CD4-positive, alpha-beta memory T cell (primary cell): Measurements from ENCODE around the gene OSR1. TPM values are rescaled to one million over a fixed set of nuclear protein-coding genes. Genes with fewer than 3 reads are reported as not detected.

Experiments used
- CTCF ChIA-PET: fragments of 350-600 bp; sonication (Branson Sonifier 250); formaldehyde crosslinking; loops from one replicate; lab custom pipeline; 2021; ENCODE audit warnings: inconsistent platforms; ENCODE audit not compliant: partially characterized antibody; lab: Charles Lee
- POLR2A ChIA-PET: fragments of 350-600 bp; sonication (Branson Sonifier 250); formaldehyde crosslinking; loops from one replicate; lab custom pipeline; 2021; ENCODE audit not compliant: partially characterized antibody; lab: Charles Lee
- DNase-seq, 5 donors: peaks; one replicate each; pipeline versions ENCODE4 v3.0.0 to v3.0.0-alpha.2; 2020 to 2022; ENCODE audit warnings: mixed read lengths in 1 of 5
- H3K27ac ChIP-seq: one replicate; pipeline ENCODE4 v1.7.0; 2013; ENCODE audit warnings: low read depth, low read length
- H3K27me3 ChIP-seq: 2 replicates; pipeline ENCODE4 v1.7.0; 2013; ENCODE audit warnings: mild to moderate bottlenecking, low read length, moderate library complexity; ENCODE audit not compliant: insufficient read depth
- H3K36me3 ChIP-seq: 2 replicates; pipeline ENCODE4 v1.7.0; 2013; ENCODE audit warnings: mild to moderate bottlenecking, low read length, moderate library complexity; ENCODE audit not compliant: insufficient read depth
- H3K4me1 ChIP-seq: 2 replicates; pipeline ENCODE4 v1.7.0; 2013; ENCODE audit warnings: mild to moderate bottlenecking, low read length, moderate library complexity; ENCODE audit not compliant: insufficient read depth
- H3K4me3 ChIP-seq, 2 donors: one replicate each; pipeline ENCODE4 v1.7.0; 2013; ENCODE audit warnings: low read length in 2 of 2, mild to moderate bottlenecking in 1 of 2
- H3K9me3 ChIP-seq, 2 donors: one replicate each; pipeline ENCODE4 v1.7.0; 2013; ENCODE audit warnings: low read length in 2 of 2, control low read depth in 1 of 2; ENCODE audit not compliant: control insufficient read depth in 1 of 2
- H3K27ac Mint-ChIP-seq, 7 donors: one replicate each; pipeline ENCODE4 v1.8.0; 2020 to 2021; ENCODE audit warnings: mixed read lengths in 7 of 7, mild to moderate bottlenecking in 6 of 7, inconsistent platforms in 3 of 7, moderate library complexity in 3 of 7
- H3K27me3 Mint-ChIP-seq, 2 donors: one replicate each; pipeline ENCODE4 v1.8.0; 2020 to 2021; ENCODE audit warnings: mixed read lengths in 2 of 2
- H3K36me3 Mint-ChIP-seq, 2 donors: one replicate each; pipeline ENCODE4 v1.8.0; 2020 to 2021; ENCODE audit warnings: mixed read lengths in 2 of 2, inconsistent platforms in 1 of 2, mild to moderate bottlenecking in 1 of 2
- H3K4me1 Mint-ChIP-seq, 4 donors: one replicate each; pipeline ENCODE4 v1.8.0; 2020 to 2021; ENCODE audit warnings: mixed read lengths in 4 of 4, mild to moderate bottlenecking in 1 of 4
- H3K4me3 Mint-ChIP-seq, 8 donors: one replicate each; pipeline ENCODE4 v1.8.0; 2020 to 2021; ENCODE audit warnings: mixed read lengths in 8 of 8, mild to moderate bottlenecking in 7 of 8, moderate library complexity in 6 of 8, inconsistent platforms in 3 of 8
- H3K9me3 Mint-ChIP-seq, 8 donors: one replicate each; pipeline ENCODE4 v1.8.0; 2020 to 2021; ENCODE audit warnings: mixed read lengths in 8 of 8, mild to moderate bottlenecking in 5 of 8, inconsistent platforms in 3 of 8, moderate library complexity in 1 of 8
- intact Hi-C: fragments of 100-400 bp; cut with micrococcal nuclease; formaldehyde crosslinking; loops from one replicate; pipeline ENCODE4 v1.15.1; 2023
- polyA plus RNA-seq, 2 donors: library from polyadenylated mRNA; unstranded; fragments of 300-500 nt; fragmentation: Illumina TruSeq; gene quantifications; one replicate each; pipeline ENCODE4 v1.2.3, GENCODE V29; 2021
- total RNA-seq, 2 experiments: library from RNA; stranded (reverse); gene quantifications; one replicate each; pipeline ENCODE4 v1.2.3, GENCODE V29; 2021

The OSR1 gene
- total and polyA plus RNA-seq, 4 experiments from 2014 or later, result not detected

DNA sequence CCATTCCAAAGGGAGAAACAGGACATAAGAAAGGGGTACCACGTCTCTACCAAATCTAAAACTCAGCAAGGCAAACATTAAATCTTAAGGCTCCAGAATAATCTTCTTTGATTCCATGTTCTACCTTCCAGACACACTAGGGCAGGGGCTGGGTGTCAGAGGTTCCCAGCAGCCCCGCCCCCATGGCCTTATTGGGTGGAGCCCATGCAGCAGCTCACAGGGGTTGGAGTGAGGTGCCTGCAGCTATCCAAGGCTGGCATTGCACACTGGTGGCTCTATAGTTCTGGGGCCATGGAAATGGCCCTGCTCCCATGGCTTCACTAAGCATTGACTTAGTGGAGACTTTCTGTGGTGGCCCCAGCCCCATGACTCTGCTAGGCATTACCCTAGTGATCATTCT lies 14.9 kb upstream of the OSR1 start:
- Mint-ChIP-seq H3K4me1 (peaks cover 0 to 2% (median 0%) of the 10 kb centered on the region in 4 donors), H3K9me3 (peaks cover 0 to 6% (median 0%) of the 10 kb centered on the region in 8 donors), H3K4me3 (no peak overlapping the region), H3K36me3 (no peaks in the 10 kb centered on the region), H3K27me3 (peaks cover 22 to 24% of the 10 kb centered on the region in 2 donors), H3K27ac (no peak overlapping the region)
- CTCF ChIA-PET, result interaction anchor here (1.5 kb wide), 1 partner anchor 10 kb away, joined by 6 read pairs; no protein-coding TSS in a partner anchor
- intact Hi-C loops, result no loop called here
- H3K4me3 ChIP-seq, result no peak overlapping the region
- H3K27ac ChIP-seq, result no peak overlapping the region
- no peaks in the 10 kb centered on the region for H3K27me3 ChIP-seq
- no peaks in the 10 kb centered on the region for H3K36me3 ChIP-seq
- no peak for DNase-seq
- POLR2A ChIA-PET, result no interaction called here
- H3K9me3 ChIP-seq, result no peaks in the 10 kb centered on the region
- H3K4me1 ChIP-seq, result no peaks in the 10 kb centered on the region

DNA sequence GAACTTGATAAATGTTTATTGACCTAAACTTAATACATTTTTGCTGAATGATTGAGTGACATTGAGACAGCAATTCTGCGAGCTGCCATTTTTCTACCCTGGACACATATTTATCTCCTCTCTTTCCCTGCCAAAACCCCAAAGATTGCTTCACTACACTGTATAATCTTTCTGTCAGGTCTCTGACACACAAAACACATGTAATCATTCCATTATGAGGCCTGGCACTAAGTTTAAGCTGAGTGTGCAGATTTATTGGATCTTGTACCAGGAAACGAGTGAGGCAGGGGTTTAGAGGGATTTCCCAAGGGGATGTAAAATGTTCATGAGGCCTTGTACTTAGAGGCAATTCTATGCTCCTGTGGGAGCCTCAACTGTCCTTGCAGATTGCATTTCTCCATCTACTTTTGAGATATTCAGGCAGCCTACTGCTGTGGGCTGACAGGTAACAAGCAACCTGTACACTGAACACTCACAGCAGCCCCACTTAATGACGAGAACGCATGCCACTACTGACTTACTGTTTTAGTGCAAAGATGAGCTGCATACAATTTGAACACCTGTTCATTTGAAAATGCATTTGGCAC lies 13.7 kb upstream of the OSR1 start:
- H3K27ac ChIP-seq, result no peak overlapping the region
- peaks cover 0 to 2% (median 0%) of the 10 kb centered on the region in 4 donors for H3K4me1 Mint-ChIP-seq
- intact Hi-C loops, result no loop called here
- H3K27ac Mint-ChIP-seq, result no peak overlapping the region
- H3K4me3 ChIP-seq, result no peak overlapping the region
- H3K4me1 ChIP-seq, result no peaks in the 10 kb centered on the region
- H3K36me3 Mint-ChIP-seq, result no peaks in the 10 kb centered on the region
- DNase-seq, result no peak
- no peaks in the 10 kb centered on the region for H3K27me3 ChIP-seq
- H3K27me3 Mint-ChIP-seq, result peaks cover 18 to 21% of the 10 kb centered on the region in 2 donors
- H3K36me3 ChIP-seq, result no peaks in the 10 kb centered on the region
- H3K9me3 Mint-ChIP-seq, result peaks cover 0 to 6% (median 0%) of the 10 kb centered on the region in 8 donors
- ChIA-PET POLR2A (no interaction called here), CTCF (no interaction called here)
- H3K4me3 Mint-ChIP-seq, result no peak overlapping the region
- no peaks in the 10 kb centered on the region for H3K9me3 ChIP-seq

DNA sequence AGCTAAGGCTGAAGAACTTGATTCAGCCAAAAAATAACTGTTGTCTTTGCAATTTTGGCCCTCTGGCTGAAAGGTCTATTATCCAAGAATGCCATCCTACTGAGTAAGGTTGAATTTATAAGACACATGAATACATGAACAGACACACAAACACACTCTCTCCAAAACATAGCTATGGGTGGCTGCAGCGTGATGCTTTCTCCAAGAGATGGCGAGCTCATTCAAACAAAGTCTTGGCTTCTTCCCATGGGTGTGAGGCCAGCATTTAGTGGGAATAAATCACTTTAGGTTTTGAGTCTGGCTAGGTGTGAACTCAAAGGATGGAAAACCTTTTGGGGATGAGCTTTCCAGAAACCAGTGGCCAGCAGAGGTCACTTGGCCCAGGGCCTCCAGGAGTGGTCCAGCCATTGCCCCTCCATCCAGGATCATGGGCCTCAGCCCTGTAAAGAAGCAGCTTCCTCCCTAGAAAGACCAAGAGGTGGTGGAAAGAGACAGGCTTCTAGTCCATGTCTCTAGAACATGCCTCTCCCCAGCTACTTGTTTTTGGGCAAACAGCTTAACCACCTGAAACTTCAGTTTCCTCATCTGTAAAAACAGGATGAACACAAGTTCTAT lies 11.0 kb upstream of the OSR1 start:
- no peaks in the 10 kb centered on the region for H3K9me3 ChIP-seq
- Mint-ChIP-seq H3K9me3 (no peaks in the 10 kb centered on the region), H3K4me1 (peaks cover 0 to 2% (median 0%) of the 10 kb centered on the region in 4 donors), H3K27ac (no peak overlapping the region), H3K27me3 (peaks cover 12 to 19% of the 10 kb centered on the region in 2 donors), H3K4me3 (no peak overlapping the region), H3K36me3 (no peaks in the 10 kb centered on the region)
- POLR2A ChIA-PET, result interaction anchor here (2.4 kb wide), 1 partner anchor 22 kb away, joined by 7 read pairs; no protein-coding TSS in a partner anchor
- DNase-seq, result no peak
- no peaks in the 10 kb centered on the region for H3K36me3 ChIP-seq
- no peaks in the 10 kb centered on the region for H3K4me1 ChIP-seq
- no peak overlapping the region for H3K27ac ChIP-seq
- no peak overlapping the region for H3K4me3 ChIP-seq
- CTCF ChIA-PET, result interaction anchor here (0.8 to 2.3 kb wide), 3 partner anchors 8 to 21 kb away, joined by 3 to 9 read pairs (median 8); no protein-coding TSS in a partner anchor
- no peaks in the 10 kb centered on the region for H3K27me3 ChIP-seq
- intact Hi-C loops, result loop anchor here (10.0 kb wide), 1 partner anchor 225 kb away; no protein-coding TSS in a partner anchor

DNA sequence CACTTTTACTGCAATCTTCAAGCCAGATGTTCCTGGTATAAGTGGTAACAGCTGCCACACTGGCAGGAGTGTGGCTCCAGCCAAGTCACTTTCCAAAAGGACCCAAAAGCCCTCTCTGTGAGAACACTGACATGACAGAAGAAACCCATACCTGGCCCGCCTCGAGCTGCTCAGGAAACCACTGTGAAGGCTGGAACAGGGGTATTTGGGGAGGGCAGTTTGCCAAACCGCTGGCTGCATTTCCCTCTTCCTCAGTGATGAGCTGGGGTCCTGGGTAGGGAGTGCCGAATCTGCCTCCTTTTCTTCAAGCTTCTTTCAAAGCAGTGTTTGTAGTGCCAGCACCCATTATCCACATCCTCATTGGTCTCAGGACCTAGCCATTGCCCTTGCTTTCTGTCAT lies 10.3 kb upstream of the OSR1 start:
- intact Hi-C loops, result loop anchor here (10.0 kb wide), 1 partner anchor 226 kb away; no protein-coding TSS in a partner anchor
- Mint-ChIP-seq H3K4me3 (no peak overlapping the region), H3K27me3 (peaks cover 6 to 19% of the 10 kb centered on the region in 2 donors), H3K36me3 (no peaks in the 10 kb centered on the region), H3K4me1 (peaks cover 1 to 6% (median 2%) of the 10 kb centered on the region in 4 donors), H3K27ac (no peak overlapping the region), H3K9me3 (no peaks in the 10 kb centered on the region)
- no peak overlapping the region for H3K27ac ChIP-seq
- no peaks in the 10 kb centered on the region for H3K27me3 ChIP-seq
- ChIA-PET POLR2A (interaction anchor here (2.4 kb wide), 1 partner anchor 22 kb away, joined by 7 read pairs; no protein-coding TSS in a partner anchor), CTCF (interaction anchor here (0.8 to 2.3 kb wide), 4 partner anchors 9 to 298 kb away, joined by 3 to 9 read pairs (median 6); no protein-coding TSS in a partner anchor)
- H3K9me3 ChIP-seq, result no peaks in the 10 kb centered on the region
- H3K4me3 ChIP-seq, result no peak overlapping the region
- no peaks in the 10 kb centered on the region for H3K4me1 ChIP-seq
- DNase-seq, result no peak
- H3K36me3 ChIP-seq, result no peaks in the 10 kb centered on the region

- intact Hi-C loops, result loop anchor here (10.0 kb wide), 1 partner anchor 227 kb away; no protein-coding TSS in a partner anchor
- no peaks in the 10 kb centered on the region for H3K36me3 ChIP-seq
- no peaks in the 10 kb centered on the region for H3K27me3 ChIP-seq
- no peak overlapping the region for H3K4me3 Mint-ChIP-seq
- POLR2A ChIA-PET, result interaction anchor here (1.0 kb wide), 1 partner anchor 20 kb away, joined by 5 read pairs; no protein-coding TSS in a partner anchor
- no peak overlapping the region for H3K27ac ChIP-seq
- CTCF ChIA-PET, result interaction anchor here (0.8 to 1.2 kb wide), 2 partner anchors 10 to 626 kb away, joined by 3 to 6 read pairs; no protein-coding TSS in a partner anchor
- H3K4me3 ChIP-seq, result no peak overlapping the region
- H3K4me1 ChIP-seq, result peaks cover 7% of the 10 kb centered on the region
- no peak overlapping the region for H3K27ac Mint-ChIP-seq
- H3K36me3 Mint-ChIP-seq, result peaks cover 0 to 2% of the 10 kb centered on the region in 2 donors
- no peaks in the 10 kb centered on the region for H3K9me3 ChIP-seq
- no peaks in the 10 kb centered on the region for H3K9me3 Mint-ChIP-seq
- H3K4me1 Mint-ChIP-seq, result peaks cover 10 to 20% (median 13%) of the 10 kb centered on the region in 4 donors
- no peak for DNase-seq
- peaks cover 6 to 14% of the 10 kb centered on the region in 2 donors for H3K27me3 Mint-ChIP-seq
Observed at GRCh38 chr2:19367326-19367725, 8.9 kb upstream of the OSR1 start.

DNA sequence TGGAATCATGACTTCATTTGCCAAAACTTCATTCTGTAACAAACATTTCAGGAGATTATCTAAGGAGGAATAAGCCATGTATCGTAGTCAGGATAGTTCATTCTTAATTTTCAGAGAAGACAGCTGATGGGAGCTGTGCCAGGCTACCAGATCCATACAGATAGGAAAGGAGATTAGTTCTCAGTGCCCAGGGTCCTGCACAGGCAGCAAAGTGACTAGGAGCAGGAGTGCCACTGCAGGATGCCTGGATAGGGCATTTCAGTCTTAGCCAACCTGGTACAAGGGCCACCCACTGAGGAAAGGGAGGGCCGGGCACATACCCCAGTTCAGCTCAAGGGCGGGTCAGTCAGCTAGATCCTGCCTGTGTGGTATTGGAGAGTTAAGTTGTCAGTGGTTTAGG lies 6.7 kb upstream of the OSR1 start:
- H3K4me1 ChIP-seq, result peaks cover 24% of the 10 kb centered on the region
- intact Hi-C loops, result loop anchor here (10.0 kb wide), 1 partner anchor 230 kb away; no protein-coding TSS in a partner anchor
- H3K27ac ChIP-seq, result no peak overlapping the region
- peaks cover 17 to 41% (median 27%) of the 10 kb centered on the region in 4 donors for H3K4me1 Mint-ChIP-seq
- no peaks in the 10 kb centered on the region for H3K9me3 Mint-ChIP-seq
- H3K27me3 Mint-ChIP-seq, result peaks cover 15 to 19% of the 10 kb centered on the region in 2 donors
- peaks cover 0 to 8% of the 10 kb centered on the region in 2 donors for H3K36me3 Mint-ChIP-seq
- no peak overlapping the region for H3K4me3 ChIP-seq
- H3K27me3 ChIP-seq, result peaks cover 16% of the 10 kb centered on the region
- H3K27ac Mint-ChIP-seq, result no peak overlapping the region
- ChIA-PET CTCF (no interaction called here), POLR2A (no interaction called here)
- no peaks in the 10 kb centered on the region for H3K36me3 ChIP-seq
- H3K4me3 Mint-ChIP-seq, result no peak overlapping the region
- H3K9me3 ChIP-seq, result no peaks in the 10 kb centered on the region
- no peak for DNase-seq

- Histone ChIP-seq H3K27me3 (peaks cover 28% of the 10 kb centered on the region), H3K4me1 (peaks cover 26% of the 10 kb centered on the region), H3K9me3 (no peaks in the 10 kb centered on the region), H3K27ac (no peak overlapping the region), H3K36me3 (no peaks in the 10 kb centered on the region), H3K4me3 (no peak overlapping the region)
- DNase-seq, result no peak
- ChIA-PET CTCF (interaction anchor here (0.5 to 1.2 kb wide), 8 partner anchors 10 to 1295 kb away, joined by 3 to 6 read pairs (median 3); no protein-coding TSS in a partner anchor), POLR2A (interaction anchor here (1.3 kb wide), 1 partner anchor 17 kb away, joined by 10 read pairs; no protein-coding TSS in a partner anchor)
- H3K27me3 Mint-ChIP-seq, result peaks cover 20 to 26% of the 10 kb centered on the region in 2 donors
- H3K27ac Mint-ChIP-seq, result peak overlapping the region in 3 of 7 donors; percentile 9 to 74 (median 55)
- H3K4me3 Mint-ChIP-seq, result peak overlapping the region; percentile 89 to 98 (median 96)
- intact Hi-C loops, result loop anchor here (5.0 to 10.0 kb wide), 4 partner anchors 108 to 988 kb away; partner anchors contain the start of gene PUM2
- peaks cover 0 to 8% of the 10 kb centered on the region in 2 donors for H3K36me3 Mint-ChIP-seq
- peaks cover 16 to 43% (median 29%) of the 10 kb centered on the region in 4 donors for H3K4me1 Mint-ChIP-seq
- no peaks in the 10 kb centered on the region for H3K9me3 Mint-ChIP-seq
Observed at GRCh38 chr2:19364014-19364413, 5.6 kb upstream of the OSR1 start.
